Right cardiac atrium (tissue), 5 donors: Measurements from ENCODE around the gene POU5F1. TPM values are rescaled to one million over a fixed set of nuclear protein-coding genes. Genes with fewer than 3 reads are reported as not detected.
"Not testable (repeated sequence)": the region's sequence is repeated elsewhere in the genome, so short reads cannot be mapped to it uniquely, and the experiment has no call there.

Source experiments
- ATAC-seq, 2 donors: fragments of 200-7000 bp; cut with Tn5 transposase; one replicate each; pipeline versions ENCODE4 v1.8.0 to v1.9.1; 2020; ENCODE audit warnings: moderate library complexity in 2 of 2, mild to moderate bottlenecking in 1 of 2
- DNase-seq, 3 donors: peaks; one replicate each; pipeline ENCODE4 v3.0.0-alpha.2; 2020
- H3K27ac ChIP-seq: one replicate; pipeline ENCODE4 v1.5.1; 2013; ENCODE audit warnings: mild to moderate bottlenecking, low read length, control low read depth, moderate library complexity
- H3K27me3 ChIP-seq: one replicate; pipeline ENCODE4 v1.6.1; 2013; ENCODE audit not compliant: control insufficient read depth, insufficient read depth
- H3K4me1 ChIP-seq: one replicate; pipeline ENCODE4 v1.6.1; 2013; ENCODE audit warnings: low read length; ENCODE audit not compliant: control insufficient read depth, insufficient read depth
- H3K4me3 ChIP-seq: one replicate; pipeline ENCODE4 v1.5.1; 2013; ENCODE audit warnings: low read length, control low read depth
- H3K9me3 ChIP-seq: one replicate; pipeline ENCODE4 v1.6.1; 2013; ENCODE audit warnings: low read length; ENCODE audit not compliant: control insufficient read depth
- WGBS: extraction: QIAGEN DNeasy Blood & Tissue Kit; methylation state at CpG from one replicate; pipeline ENCODE4 v1.1.7; 2013; 5-methylcytosine and 5-hydroxymethylcytosine counted together
- intact Hi-C, 4 donors: fragments of 100-400 bp; cut with DNase I; formaldehyde crosslinking; loops; one replicate each; pipeline versions ENCODE4 v1.11.0 to v1.14.0; 2022 to 2023
- polyA plus RNA-seq: library from polyadenylated mRNA; stranded (reverse); fragments of 200-250 nt; gene quantifications from one replicate; pipeline ENCODE4 v1.2.3, GENCODE V29; 2013
- total RNA-seq, 4 donors: library from RNA; stranded (reverse); fragmentation: NEBNext Ultra II Directional; extraction: Animal tissue kit (Norgen Biotek cat#: 25700); gene quantifications; one replicate each; pipeline ENCODE4 v1.2.1, GENCODE V29; 2021
- donor health status: healthy with polysubstance abuse.
- donor health status: DM: no; HTN: yes; CAD: no.
- donor health status: DM: no; HTN: no; CAD: no.
- donor health status: DM: no; HTN: yes; CAD: no; lungs with severe emphysema.
- donor health status: DM: yes; HTN: yes; CAD: no.

The POU5F1 gene
- total and polyA plus RNA-seq, 5 donors = 0.34 to 1.2 (median 0.74) TPM

- H3K27me3 ChIP-seq = no peaks in the 10 kb centered on the region
- no peaks in the 10 kb centered on the region for H3K9me3 ChIP-seq
- no peak overlapping the region for H3K4me3 ChIP-seq
- 47% methylated on average over 11 of the region's 11 CpGs for WGBS
- intact Hi-C loops = no loop called here
- H3K27ac ChIP-seq = peak overlapping the region; percentile 1
- ATAC-seq = no peak
- peaks cover 8% of the 10 kb centered on the region for H3K4me1 ChIP-seq
- no peak for DNase-seq
Observed at GRCh38 chr6:31202259-31203166, 32.0 kb upstream of the POU5F1 start.

- intact Hi-C loops = loop anchor here in 1 of 4 donors (5.0 kb wide), 1 partner anchor 73 kb away; the partner anchor contains the start of gene HLA-C
- ATAC-seq, H3K4me1 ChIP-seq: not testable (repeated sequence)
Observed at GRCh38 chr6:31199105-31199452, 28.6 kb upstream of the POU5F1 start.

GRCh38 chr6:31197559-31198305 is 27.2 kb upstream of the POU5F1 start:
- Histone ChIP-seq H3K4me3 (peak overlapping the region; percentile 67), H3K27me3 (no peaks in the 10 kb centered on the region), H3K4me1 (no peaks in the 10 kb centered on the region), H3K27ac (peak overlapping the region; percentile 96), H3K9me3 (no peaks in the 10 kb centered on the region)
- WGBS = under 1% methylated on average over 45 of the region's 45 CpGs
- DNase-seq (peak; percentile 93 to 97 (median 96)), ATAC-seq (peak; percentile 93 to 94)
- intact Hi-C loops = loop anchor here in 3 of 4 donors (1.0 to 5.0 kb wide), 3 partner anchors 75 to 170 kb away; partner anchors contain the start of gene HLA-C (in 1 of the 3)

More at GRCh38 chr6:31199105-31199452, 28.6 kb upstream of the POU5F1 start:
- H3K4me3 ChIP-seq, DNase-seq, H3K9me3 ChIP-seq, H3K27ac ChIP-seq, H3K27me3 ChIP-seq: not testable (repeated sequence)
- WGBS = 93% methylated on average over 4 of the region's 4 CpGs

- H3K27me3 ChIP-seq, H3K9me3 ChIP-seq, DNase-seq, H3K4me1 ChIP-seq, ATAC-seq: not testable (repeated sequence)
- intact Hi-C loops = loop anchor here in 3 of 4 donors (1.0 to 5.0 kb wide), 3 partner anchors 76 to 171 kb away; partner anchors contain the start of gene HLA-C (in 1 of the 3)
- 75% methylated on average over 25 of the region's 25 CpGs for WGBS
- H3K4me3 ChIP-seq = peak overlapping the region; percentile 67
- peak overlapping the region; percentile 96 for H3K27ac ChIP-seq
Observed at GRCh38 chr6:31196251-31197022, 26.0 kb upstream of the POU5F1 start.

- H3K4me3 ChIP-seq, H3K4me1 ChIP-seq, H3K27ac ChIP-seq, H3K9me3 ChIP-seq, ATAC-seq, H3K27me3 ChIP-seq, DNase-seq: not testable (repeated sequence)
- intact Hi-C loops = loop anchor here in 1 of 4 donors (5.0 kb wide), 1 partner anchor 77 kb away; the partner anchor contains the start of gene HLA-C
- WGBS = 93% methylated on average over 41 of the region's 41 CpGs
Observed at GRCh38 chr6:31195308-31195979, 25.0 kb upstream of the POU5F1 start.

GRCh38 chr6:31194061-31194834 is 23.8 kb upstream of the POU5F1 start:
- intact Hi-C loops = loop anchor here in 2 of 4 donors (5.0 kb wide), 2 partner anchors 57 to 173 kb away; partner anchors contain the start of gene PSORS1C2 (in 1 of the 2)
- Histone ChIP-seq H3K4me1 (no peaks in the 10 kb centered on the region), H3K9me3 (no peaks in the 10 kb centered on the region), H3K27me3 (no peaks in the 10 kb centered on the region), H3K4me3 (no peak overlapping the region), H3K27ac (no peak overlapping the region)
- no peak for DNase-seq
- WGBS = 73% methylated on average over 6 of the region's 6 CpGs
- no peak for ATAC-seq

GRCh38 chr6:31193206-31193605 is 22.7 kb upstream of the POU5F1 start:
- Histone ChIP-seq H3K27ac (no peak overlapping the region), H3K4me3 (no peak overlapping the region), H3K4me1 (no peaks in the 10 kb centered on the region), H3K27me3 (no peaks in the 10 kb centered on the region), H3K9me3 (no peaks in the 10 kb centered on the region)
- DNase-seq (no peak), ATAC-seq (no peak)
- whole genome bisulfite sequencing = 83% methylated on average over 8 of the region's 8 CpGs
- intact Hi-C loops = loop anchor here (2.0 to 5.0 kb wide), 4 partner anchors 54 to 174 kb away; partner anchors contain the start of gene PSORS1C2 (in 2 of the 4)

GRCh38 chr6:31192431-31193105 is 22.1 kb upstream of the POU5F1 start:
- DNase-seq (peak; percentile 64 to 89 (median 83)), ATAC-seq (peak in 1 of 2 donors; percentile 25)
- H3K4me3 ChIP-seq, H3K9me3 ChIP-seq, H3K27ac ChIP-seq, H3K4me1 ChIP-seq, H3K27me3 ChIP-seq: not testable (repeated sequence)
- WGBS = 59% methylated on average over 10 of the region's 10 CpGs
- intact Hi-C loops = loop anchor here (2.0 to 5.0 kb wide), 4 partner anchors 54 to 175 kb away; partner anchors contain the start of gene PSORS1C2 (in 2 of the 4)

- intact Hi-C loops = loop anchor here in 2 of 4 donors (2.0 to 5.0 kb wide), 3 partner anchors 52 to 177 kb away; partner anchors contain the start of gene PSORS1C2 (in 2 of the 2)
- H3K4me1 ChIP-seq = no peaks in the 10 kb centered on the region
- H3K9me3 ChIP-seq = no peaks in the 10 kb centered on the region
- DNase-seq = no peak
- ATAC-seq = no peak
- WGBS = 94% methylated on average over 4 of the region's 4 CpGs
- H3K27ac ChIP-seq = no peak overlapping the region
- no peak overlapping the region for H3K4me3 ChIP-seq
- H3K27me3 ChIP-seq = no peaks in the 10 kb centered on the region
Observed at GRCh38 chr6:31190488-31190887, 20.0 kb upstream of the POU5F1 start.
